CD4-positive, alpha-beta T cell treated with Interleukin-4 for 4 hours (primary cell): ENCODE results near the gene CCSER1.
"Not testable (repeated sequence)": the region's sequence is repeated elsewhere in the genome, so short reads cannot be mapped to it uniquely, and the experiment has no call there.

Source experiments
- DNase-seq: peaks from one replicate; pipeline ENCODE4 v3.0.0-alpha.2; 2020

Gene CCSER1

DNA sequence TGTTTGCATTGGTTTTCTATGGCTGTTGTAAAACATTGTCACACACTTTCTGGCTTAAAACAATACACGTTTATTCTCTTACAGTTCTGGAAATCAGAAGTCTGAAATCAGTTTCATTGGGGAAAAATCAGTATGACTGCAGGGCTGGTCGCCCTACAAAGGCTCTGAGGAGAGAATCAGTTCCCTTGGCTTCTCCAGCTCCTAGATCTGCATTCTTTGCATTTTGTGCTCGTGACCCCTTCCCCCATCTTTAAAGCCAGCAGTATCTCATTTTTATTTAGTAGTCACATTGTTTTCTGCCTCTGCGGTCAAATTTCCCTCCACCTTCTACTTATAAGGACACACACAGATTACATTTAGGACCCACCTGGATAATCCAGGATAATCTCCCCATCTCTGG is 1326.9 kb downstream of the CCSER1 start:
- no peak for DNase-seq

DNA sequence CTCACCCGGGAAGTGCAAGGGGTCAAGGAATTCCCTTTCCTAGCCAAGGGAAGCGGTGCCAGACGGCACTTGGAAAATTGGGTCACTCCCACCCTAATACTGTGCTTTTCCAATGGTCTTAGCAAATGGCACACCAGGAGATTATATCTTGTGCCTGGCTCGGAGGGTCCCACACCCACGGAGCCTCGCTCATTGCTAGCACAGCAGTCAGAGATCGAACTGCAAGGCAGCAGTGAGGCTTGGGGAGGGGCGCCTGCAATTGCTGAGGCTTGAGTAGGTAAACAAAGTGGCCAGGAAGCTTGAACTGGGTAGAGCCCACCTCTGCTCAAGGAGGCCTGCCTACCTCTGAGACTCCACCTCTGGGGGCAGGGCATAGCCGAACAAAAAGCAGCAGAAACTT is 1335.4 kb downstream of the CCSER1 start:
- DNase-seq = not testable (repeated sequence)

DNA sequence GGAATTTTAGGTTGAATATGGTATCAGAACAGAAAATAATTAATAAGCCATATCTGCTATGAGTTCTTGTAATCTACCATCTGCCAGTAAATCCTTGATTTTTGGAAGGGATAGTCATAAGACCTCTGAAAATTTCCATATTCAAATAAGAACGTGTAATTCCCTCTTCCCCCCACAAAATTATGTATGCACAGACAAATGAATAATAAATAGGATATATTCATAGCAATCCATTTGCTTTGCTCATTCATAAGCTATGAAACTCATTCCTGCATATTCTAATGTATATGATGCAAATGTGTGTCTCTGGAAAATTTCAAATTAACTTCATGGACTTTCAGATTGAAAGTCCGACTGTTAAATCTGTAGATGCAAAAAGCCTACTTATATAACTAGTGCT is 1343.5 kb downstream of the CCSER1 start:
- no peak for DNase-seq

DNA sequence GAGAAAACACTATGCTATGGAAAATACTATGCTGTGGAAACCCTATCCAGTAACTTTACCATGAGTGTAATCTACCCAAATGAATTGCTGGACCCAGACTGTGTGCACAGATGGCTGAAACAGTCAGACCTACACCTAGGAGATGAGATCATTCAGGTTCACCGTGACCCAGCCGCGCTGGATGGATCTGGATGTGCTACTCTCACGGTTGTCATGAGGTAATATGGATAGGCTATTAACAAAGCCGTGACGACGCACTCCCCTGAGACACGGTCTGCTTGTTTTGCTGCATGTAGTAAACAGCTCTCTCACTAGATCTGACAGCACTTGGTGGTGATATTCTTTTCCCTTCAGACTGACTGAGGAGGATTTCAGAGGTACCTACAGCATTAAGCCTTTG is 1344.1 kb downstream of the CCSER1 start:
- no peak for DNase-seq

DNA sequence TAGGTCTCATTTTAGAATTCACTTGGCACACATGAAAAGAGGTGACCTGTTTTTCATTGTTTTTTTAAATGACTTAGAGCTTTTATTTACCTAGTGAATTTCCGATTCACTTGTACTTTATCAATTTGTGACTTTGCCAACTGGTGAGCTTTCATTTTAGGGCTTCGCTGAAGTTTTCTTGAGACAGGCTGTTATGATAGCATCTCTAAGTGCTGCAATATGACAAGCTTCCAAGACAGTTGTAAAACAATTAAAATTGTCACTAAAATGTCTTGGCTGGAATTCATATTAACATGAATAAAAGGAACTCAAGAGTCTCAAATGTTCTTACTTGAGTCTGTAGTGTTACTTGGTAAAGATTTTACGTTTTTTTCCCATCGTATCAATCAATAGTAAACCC is 1344.9 kb downstream of the CCSER1 start:
- no peak for DNase-seq

DNA sequence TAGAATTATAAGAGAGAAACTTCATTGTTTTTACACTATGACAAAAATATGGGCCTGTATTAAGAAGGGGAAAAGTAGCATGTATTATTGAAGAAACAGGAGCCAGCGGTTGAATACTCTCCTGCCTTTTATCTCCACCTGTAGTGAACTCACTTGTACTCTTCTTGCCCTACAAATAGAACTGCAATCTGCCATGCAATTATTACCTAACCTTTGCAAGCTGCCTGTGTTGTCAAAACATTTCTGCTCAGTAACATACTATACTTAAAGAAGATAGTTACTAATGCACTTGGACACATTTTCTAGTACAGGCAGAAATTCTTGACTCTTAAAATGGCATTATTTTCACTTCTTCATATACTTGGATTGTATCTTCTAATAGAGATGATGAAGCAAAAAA is 1358.2 kb downstream of the CCSER1 start:
- DNase-seq = no peak

DNA sequence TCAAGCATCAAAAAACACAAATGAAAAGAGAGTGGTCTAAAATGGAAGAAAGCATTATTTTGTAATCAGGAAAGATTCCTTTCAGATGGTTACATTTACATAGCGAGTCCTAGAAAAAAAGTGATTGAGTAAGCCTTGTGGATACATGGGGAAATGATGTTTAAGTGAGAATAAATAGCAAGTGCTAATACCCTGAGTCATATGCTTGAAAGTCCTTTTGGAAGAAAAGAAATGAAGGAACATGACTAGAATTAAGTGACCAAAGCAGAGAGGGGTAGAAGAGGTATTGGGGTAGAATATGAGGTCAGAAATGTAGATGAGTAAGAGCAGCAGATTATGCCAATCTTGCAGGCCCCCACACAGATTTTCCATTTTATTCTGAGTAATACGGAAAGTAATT is 1361.8 kb downstream of the CCSER1 start:
- no peak for DNase-seq

DNA sequence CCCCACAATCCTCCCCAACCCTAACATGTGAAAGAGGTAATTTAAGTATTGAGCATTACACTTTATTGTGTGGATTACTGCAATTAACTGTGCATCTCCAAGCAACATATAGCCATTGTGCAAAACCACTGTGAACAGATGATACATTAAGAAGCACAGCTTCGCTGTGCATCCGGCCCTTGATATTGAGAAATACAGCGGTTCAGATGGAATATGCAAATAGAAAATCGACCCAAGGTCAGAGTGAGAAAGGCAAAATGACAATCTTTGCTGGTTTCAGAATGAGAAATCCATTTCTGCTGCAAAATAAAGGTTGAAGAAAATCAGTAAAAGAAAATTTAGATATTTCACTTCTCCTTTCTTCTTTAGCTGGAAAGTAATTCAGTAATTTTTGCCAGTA is 1370.7 kb downstream of the CCSER1 start:
- DNase-seq = no peak

DNA sequence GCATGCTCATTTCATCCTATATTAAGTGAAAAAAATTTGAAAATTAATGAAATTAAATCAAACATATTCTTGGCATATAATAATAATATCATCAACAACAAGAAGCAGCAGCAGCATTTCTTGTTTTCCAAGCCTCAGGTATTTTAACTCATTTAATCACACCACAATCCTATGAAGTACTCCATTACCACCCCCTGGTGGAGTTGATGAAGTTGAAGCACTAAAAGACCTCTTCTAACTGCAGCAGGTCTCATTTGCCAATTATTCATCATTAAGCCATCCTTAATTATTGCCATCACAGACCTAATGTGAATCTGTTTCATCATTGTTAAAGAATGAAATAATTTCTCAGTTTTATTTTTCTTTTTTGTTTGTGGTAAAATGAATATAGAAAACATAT is 1375.2 kb downstream of the CCSER1 start:
- DNase-seq = no peak

DNA sequence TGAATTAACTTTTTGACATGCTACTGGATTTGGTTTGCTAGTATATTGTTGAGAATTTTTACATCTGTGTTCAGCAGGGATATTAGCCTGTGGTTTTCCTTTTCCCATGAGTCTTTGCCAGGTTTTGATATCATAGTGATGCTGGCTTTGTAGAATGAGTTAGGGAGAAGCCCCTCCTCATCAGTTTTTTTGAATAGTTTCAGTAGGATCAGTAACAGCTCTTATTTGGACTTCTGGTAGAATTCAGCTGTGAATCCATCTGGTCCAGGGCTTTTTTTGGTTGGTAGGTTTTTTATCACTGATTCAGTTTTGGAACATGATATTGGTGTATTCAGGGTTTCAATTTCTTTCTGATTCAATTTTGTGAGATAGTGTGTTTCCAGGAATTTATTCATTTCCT is 1386.1 kb downstream of the CCSER1 start:
- DNase-seq = no peak

DNA sequence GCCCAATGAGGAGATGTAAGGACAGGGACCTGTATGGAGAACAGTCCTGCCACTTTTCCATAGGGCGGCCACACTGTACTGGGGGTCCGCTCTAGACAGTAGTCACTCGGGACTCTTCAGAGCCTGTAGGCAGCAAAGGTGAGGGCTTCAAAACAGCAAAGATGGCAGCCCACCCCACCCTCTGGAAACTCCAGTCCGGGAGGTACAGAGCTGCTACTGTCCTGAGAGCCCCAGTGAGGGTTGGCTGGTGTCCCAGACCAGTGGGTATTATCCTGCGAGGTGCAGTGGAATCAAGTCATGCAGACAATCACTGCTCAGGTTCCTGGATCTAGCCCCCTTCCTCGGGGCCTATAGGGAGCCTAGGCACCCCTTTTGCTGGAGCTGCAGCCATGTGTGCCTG is 1392.0 kb downstream of the CCSER1 start:
- DNase-seq = no peak

DNA sequence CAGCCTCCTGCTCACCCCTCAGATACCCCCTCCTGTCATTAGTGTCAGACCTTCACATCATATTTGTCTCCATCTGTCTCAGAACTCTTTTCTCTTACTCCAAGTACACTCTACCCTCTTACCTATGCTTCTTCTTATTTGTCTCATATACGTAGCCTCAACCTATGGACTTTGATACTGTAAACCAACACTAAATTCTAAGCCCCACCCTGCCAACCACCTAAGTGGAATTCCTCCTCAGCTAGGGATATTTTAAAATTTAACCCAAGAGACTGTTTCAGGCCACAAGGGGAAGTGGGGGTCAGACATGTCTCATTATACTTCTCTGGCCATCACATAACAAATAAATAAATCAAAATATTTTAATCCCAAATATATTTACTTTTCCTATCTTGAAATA is 1398.4 kb downstream of the CCSER1 start:
- DNase-seq = no peak

DNA sequence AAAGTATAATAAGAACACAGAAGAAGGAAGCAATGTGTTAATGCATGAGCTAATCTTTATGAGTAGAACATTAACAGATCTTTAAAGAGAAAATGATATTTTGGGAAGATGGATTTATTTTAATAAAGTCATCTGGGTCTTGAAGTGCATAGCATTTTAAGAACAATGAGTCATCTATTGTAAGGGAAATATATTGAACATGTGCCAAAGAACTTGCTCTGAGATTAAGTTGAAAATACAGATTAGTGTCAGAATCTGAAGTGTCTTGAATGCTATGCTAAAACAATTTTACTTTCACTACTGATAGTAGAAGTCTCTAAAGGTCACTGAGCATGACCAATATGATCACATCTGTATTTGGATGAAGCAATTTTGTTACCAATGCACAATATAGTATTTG is 1399.9 kb downstream of the CCSER1 start:
- no peak for DNase-seq

DNA sequence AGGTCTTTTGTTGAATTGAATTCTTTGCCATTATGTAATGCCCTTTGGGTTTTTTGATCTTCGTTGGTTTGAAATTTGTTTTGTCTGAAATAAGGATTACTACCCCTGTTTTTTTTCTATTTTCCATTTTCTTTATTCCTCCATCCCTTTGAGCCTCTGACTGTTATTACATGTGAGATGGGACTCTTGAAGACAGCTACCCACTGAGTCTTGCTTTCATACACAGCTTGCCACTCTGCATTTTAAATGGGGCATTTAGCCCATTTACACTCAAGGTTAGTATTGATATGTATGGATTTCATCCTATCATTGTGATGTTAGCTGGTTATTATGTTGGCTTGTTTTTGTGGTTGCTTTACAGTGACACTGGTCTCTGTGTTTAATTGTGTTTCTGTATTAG is 1440.4 kb downstream of the CCSER1 start:
- DNase-seq = no peak

DNA sequence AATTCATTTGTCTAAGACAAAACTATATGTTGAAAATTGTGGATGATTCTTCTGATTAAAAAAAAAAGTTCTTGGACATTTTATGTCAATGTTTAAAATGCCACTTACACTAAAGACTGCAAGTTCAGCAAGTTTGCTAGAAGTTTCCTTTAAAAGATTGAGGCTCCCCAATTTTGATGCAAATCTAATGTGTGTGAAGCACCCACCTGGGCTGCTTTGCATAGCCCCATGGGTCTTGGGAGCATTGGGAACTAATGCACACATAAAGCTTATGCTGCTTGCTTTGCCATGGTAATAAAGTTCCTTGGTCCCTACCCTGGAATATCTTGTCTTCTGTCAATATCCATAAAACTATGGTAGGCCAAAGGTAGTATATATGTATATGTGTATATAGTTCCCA is 1450.7 kb downstream of the CCSER1 start:
- no peak for DNase-seq

DNA sequence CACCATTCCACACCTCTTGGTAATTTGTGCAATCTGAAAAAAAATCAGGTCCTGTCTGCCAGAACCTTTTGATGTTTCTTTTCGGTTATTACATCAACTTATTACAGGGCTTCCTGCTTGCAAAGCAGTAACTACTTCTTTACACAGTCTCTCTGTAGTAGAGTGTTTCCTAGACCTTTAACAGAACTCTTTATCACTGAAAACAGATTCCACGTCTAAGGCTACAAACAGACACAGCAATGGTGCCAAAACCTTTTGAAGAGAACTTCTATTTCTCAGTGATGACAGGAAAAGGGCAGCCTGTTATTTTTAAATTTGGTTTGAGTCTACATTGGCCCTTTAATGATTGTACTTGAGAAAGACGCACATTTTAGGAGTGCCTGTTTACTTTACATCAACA is 1463.1 kb downstream of the CCSER1 start:
- no peak for DNase-seq

DNA sequence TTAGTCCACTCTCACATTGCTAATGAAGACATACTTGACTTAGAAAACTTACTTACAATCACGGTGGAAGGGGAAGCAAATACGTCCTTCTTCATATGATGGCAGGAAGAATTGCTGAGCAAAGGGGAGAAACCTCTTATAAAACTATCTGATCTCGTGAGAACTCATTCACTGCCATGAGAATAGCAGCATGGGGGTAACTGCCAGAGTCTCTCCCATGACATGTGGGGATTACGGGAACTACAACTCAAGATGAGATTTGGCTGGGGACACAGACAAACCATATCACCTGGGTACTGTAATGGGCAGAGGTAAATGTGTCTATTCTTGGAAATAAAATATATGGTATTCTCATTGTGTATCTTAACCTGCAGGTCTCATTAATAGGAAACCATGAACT is 1464.9 kb downstream of the CCSER1 start:
- no peak for DNase-seq

DNA sequence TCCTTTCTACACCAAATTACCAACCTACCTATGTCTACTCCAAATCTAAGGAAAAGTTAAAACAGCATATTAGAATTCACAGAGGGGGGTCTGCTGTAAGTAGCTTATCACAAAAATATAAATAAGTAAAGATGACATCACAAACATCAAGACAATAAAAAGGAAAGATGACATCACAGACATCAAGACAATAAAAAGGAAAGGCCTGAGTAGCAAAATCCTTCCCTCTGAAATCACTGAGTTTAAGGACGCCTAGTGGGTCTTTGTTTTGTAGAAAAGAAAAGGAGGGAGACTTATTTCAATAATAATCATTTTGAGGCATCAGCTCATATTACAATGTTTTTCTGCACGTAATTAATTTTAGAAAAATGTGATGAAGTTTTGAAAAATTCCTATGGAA is 1469.5 kb downstream of the CCSER1 start:
- no peak for DNase-seq

DNA sequence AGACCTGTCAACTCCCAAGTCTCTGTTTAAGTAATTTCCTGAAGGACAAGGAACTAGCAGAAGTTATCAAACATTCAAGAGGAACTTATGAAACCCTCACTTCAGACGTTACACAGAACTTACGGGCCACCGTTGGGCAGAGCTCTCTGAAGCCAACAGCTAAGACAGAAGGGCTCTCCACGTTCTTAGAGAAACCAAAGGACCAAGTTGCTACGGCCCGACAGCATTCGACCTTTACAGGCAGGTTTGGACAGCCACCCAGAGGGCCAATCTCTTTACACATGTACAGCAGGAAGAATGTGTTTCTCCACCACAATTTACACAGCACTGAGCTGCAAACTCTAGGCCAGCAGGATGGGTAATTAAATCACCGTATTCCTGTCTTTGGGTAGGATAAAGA is 1471.5 kb downstream of the CCSER1 start:
- DNase-seq = no peak

DNA sequence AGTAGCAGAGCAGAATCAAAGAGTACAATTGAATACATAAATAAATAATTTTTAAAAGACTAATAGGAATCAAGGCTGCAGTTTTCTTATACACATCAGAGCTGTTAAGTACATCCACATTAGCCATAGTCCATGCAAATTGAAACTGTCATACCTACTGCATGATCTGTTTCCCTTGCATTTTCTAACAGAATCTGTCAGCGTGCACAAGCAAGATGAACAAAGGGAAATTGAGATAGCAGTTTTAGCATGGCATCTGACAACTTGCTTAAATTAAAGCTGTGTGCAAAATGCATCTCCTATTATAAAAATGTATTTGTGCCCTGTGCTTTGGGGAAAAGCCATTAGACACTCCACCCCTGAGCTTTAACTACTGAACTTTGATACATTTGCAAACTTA is 1473.1 kb downstream of the CCSER1 start:
- DNase-seq = no peak

DNA sequence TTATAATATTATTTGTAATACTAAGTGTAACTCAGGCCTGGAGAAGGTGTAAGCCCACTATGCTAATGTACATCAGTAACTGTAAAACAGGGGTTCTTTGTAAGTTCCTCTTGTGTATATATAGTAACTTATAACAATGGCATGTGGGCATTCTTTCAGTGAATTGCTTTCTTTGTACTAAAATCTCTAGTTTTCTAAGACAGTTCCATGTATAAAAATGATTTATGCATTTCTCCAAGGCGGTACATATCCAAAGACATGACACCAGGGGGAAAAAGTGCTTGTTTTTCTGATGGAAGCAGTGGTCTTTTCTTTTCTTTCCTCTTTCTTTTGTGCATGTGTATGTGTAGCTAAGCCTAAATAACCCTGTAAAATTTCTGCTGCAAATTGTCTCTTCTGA is 1474.2 kb downstream of the CCSER1 start:
- DNase-seq = no peak

DNA sequence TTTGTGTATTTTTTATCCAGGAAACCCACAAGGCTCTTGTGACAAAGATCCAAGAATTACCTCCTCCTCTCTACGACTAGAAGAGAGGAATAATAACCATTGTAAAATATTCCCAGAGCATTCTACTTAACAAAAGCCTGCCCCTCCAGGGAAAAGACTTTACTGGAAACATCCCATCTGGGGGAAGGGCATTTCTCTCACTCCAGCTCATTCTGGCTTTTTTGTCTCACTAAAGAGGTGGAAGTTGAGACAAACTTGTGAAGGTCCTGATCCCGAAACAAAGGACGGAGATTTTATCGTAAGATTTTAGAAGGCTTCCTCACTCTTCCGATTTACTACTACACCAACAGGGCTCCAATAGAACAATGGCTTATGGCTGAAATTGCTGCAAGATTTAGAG is 1484.6 kb downstream of the CCSER1 start:
- DNase-seq = no peak

DNA sequence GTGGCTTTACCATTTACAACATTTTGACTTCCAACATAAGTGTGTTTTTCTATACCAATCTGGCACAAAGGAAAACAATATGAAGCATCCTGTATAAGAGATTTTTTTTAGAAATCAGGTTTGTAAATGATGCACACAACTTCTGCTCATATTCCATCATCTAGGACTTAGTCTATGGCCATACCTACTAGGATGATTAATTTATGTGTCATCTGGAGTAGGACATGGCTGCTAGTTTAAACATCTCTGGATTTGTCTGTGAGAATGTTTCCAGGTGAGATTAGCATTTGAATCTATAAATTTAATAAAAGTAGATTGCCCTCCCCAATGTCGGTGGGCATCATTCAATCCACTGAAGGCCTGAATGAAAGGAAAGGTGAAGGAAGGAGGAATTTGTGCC is 1493.8 kb downstream of the CCSER1 start:
- no peak for DNase-seq

DNA sequence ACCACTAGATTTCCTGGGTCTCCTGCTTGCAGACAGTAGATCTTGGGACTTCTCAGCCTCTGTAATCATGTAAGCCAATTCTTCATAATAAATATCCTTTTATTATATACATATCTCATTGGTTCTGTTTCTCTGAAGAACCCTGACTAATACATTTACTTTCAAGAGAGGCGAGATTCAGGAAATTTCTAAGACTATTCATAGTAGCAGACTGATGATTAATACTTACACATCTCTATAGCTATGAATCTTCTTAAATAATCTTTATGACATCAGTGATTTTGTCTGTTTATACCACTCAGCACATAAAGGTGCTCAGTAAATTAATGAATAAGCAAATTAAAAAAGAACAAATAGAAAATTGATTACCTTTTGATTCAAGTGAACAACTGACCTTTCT is 1494.3 kb downstream of the CCSER1 start:
- DNase-seq = no peak

DNA sequence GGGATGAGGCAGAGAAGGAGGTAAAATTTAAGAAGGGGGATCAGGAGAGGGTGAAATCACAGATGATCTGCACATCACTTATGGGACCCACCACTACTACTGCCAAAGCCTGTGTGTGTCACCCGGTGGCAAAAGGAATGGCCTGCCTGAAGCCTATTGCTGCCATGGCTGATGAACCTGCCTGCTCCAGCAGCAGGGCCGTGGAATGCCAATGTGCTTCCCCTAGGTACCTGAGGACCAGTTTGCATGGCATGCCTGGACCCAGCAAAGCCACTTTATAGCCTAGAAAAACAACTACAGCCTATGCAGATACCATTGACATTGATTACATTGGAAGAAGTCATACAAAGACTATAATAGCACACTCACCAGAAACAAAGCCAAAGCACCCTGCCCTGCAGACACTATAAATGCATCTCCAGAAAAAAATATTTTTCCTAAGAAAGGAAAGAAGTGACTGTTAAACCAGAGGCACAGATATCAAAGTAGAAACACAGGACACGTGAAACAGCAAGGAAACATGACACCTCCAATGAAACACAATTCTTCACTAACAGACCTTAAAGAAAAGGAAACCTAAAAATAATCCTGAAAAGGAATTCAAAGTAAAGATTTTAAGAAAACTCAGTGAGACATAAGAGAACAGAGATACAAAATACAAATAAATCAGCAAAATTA is 1495.9 kb downstream of the CCSER1 start:
- DNase-seq = no peak

DNA sequence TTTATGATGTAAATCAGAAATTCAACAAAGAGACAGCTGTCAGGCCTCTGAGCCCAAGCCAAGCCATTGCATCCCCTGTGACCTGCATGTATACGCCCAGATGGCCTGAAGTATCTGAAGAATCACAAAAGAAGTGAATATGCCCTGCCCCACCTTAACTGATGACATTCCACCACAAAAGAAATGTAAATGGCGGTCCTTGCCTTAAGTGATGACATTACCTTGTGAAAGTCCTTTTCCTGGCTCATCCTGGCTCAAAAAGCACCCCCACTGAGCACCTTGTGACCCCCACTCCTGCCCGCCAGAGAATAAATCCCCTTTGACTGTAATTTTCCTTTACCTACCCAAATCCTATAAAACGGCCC is 1496.4 kb downstream of the CCSER1 start:
- not testable (repeated sequence) for DNase-seq
